Fibroblast of mammary gland (primary cell): ENCODE measurements around the gene CA10.
A peak's percentile ranks its signal among the peaks of the same experiment; 100 is the strongest.

ENCODE experiments used
- DNase-seq: peaks from one replicate; pipeline ENCODE4 v3.0.0-alpha.2; 2010; ENCODE audit warnings: low read depth
- H3K4me3 ChIP-seq: 2 replicates; pipeline ENCODE4 v1.5.1; 2011; ENCODE audit warnings: low read depth, mild to moderate bottlenecking, low read length, moderate library complexity; ENCODE audit not compliant: control insufficient read depth
- TF ChIP-seq, protein P1 (sequence below): conservative IDR thresholded peaks from 2 replicates; pipeline ENCODE4 v1.5.1; 2011; ENCODE audit warnings: low read depth, low read length, inconsistent platforms; ENCODE audit not compliant: control insufficient read depth, insufficient read depth

Gene CA10

DNA sequence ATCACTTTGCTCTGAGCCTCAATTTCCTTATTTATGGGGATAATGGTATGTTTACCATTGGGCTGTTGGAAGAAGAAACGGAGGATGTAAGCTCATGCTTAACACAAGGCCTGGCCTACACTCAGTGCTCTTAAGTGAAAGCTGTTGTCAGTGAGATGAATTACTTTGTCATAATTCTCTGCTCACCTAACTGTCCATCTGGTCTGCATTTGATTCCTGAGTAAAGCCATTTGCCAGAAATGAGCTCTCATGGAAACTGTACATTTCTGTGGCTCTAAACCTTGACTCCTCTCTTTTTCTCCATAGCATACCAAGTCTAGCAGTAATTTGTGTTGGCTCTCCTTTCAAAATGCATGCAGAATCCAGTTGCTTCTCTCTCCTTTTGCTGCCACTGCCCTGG lies 452.4 kb downstream of the CA10 start:
- TF ChIP-seq, protein P1, sequence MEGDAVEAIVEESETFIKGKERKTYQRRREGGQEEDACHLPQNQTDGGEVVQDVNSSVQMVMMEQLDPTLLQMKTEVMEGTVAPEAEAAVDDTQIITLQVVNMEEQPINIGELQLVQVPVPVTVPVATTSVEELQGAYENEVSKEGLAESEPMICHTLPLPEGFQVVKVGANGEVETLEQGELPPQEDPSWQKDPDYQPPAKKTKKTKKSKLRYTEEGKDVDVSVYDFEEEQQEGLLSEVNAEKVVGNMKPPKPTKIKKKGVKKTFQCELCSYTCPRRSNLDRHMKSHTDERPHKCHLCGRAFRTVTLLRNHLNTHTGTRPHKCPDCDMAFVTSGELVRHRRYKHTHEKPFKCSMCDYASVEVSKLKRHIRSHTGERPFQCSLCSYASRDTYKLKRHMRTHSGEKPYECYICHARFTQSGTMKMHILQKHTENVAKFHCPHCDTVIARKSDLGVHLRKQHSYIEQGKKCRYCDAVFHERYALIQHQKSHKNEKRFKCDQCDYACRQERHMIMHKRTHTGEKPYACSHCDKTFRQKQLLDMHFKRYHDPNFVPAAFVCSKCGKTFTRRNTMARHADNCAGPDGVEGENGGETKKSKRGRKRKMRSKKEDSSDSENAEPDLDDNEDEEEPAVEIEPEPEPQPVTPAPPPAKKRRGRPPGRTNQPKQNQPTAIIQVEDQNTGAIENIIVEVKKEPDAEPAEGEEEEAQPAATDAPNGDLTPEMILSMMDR = no peak
- H3K4me3 ChIP-seq = no peak overlapping the region
- no peak for DNase-seq

DNA sequence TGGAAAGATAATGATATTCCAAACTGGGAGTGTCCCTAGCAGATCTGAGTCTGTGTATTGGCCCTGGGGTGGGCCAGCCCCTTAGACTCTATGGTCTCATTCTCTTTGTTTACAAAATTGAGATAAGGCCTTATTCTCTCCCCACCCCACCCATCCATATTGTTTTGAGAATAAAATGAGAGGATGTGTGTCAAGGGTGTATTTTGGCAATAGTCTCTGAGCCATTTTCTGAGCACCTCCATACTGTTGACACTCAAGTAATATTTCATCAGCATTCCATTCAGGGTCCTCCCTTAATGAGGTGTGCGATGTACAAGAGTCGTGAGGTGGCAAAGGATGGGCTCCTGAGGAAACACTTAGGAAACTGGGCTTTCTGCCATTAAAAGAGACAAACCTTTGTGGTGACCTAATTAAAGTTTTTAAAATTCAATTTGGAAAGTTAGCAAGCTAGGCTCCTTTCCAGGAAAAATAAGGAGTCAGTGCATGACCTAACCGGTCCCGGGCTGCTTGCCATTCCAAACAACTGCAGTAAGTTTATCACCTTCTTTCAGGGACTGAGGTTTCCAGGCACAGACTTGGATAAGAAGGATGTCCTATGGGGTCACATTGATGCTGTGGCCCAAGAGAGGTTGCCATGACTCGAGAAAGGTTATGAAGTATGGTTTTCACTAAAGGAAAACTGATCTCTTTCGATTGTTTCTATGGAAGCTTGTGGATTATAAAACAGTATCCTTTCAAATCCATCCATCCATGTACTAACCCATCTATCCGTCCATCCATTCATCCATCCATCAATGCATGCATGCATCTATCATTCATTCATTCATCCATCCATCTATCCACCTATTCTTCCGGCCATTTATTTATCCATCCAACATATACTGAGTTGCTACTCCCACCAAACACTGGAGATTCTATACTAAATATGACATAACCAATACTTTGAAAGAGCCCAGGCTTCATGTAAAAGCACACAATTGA lies 454.9 kb downstream of the CA10 start:
- peak; percentile 63 for DNase-seq
- TF ChIP-seq, protein P1 = no peak
- no peak overlapping the region for H3K4me3 ChIP-seq

DNA sequence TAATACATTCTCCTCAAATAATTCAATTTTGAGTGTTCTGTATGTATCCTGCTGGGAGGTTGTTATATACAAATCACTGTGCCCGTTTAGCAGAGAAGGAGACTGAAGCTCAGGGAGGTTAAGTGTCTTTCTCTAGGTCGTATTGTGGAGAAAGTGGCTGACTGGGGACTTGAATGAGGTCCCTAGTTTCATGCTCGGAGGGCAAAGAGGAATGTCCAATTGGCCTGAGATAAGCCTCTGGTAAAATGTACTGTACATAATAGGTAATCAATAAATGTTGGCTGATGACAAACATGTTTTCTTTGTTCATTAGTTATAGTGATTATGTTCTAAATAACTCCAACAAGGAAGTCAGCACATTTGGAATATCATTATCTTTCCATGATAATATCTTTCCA lies 455.6 kb downstream of the CA10 start:
- H3K4me3 ChIP-seq = no peak overlapping the region
- no peak for DNase-seq
- TF ChIP-seq, protein P1 = no peak

DNA sequence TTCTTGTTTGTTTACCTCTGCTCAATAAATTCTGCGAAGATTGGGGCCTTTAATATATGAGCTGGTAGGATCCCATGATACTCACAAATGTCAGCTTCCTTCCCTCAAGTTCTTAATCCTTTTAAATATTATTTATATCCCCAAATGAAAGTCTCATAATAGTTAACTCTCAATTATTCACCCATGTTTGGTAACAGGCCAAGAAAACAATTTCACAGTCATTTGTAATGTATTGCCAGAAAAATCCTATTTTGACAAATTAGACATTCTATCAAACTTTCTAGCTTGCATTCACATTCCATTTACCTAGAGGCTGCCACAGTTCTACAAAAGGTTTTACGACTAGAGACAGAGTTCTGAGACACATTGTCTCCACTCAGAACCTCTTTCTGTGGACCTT lies 457.0 kb downstream of the CA10 start:
- H3K4me3 ChIP-seq = no peak overlapping the region
- TF ChIP-seq, protein P1 = no peak
- no peak for DNase-seq

DNA sequence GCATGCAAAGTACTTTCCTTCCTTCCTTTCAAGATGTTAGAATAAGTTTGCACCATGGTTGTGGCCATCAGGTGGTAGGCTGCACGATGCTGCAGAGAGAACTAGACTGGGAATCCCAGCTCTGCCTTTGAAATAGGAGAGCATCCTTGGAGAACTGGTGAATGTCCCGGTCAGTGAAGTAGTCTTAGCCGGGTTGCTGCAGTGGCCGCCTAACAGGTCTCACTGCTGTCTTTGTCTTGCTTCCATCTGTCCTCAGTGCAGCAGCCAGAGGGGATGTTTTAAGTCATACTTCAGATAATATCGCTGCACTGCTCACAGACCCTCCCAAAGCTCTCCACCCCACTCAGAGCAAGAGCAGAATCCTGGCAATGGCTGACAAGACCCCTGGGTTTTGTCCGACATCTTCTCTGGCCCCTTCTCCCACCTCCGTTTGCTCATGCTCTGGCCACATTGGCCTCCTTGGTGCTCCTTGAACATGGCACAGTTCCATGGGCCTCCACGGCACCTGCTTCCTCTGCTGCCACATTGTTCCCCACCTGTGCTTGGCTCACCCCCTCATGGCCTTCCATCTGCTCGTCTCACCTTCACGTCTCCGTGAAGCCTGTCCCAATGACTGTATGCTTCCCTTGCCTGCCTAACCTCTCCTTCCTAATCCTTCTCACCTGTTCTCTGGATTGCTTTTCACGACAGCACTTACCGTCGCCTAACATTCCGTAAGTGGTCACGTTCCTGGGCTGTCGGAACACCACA lies 458.3 kb downstream of the CA10 start:
- DNase-seq = no peak
- H3K4me3 ChIP-seq = no peak overlapping the region
- TF ChIP-seq, protein P1 = no peak

DNA sequence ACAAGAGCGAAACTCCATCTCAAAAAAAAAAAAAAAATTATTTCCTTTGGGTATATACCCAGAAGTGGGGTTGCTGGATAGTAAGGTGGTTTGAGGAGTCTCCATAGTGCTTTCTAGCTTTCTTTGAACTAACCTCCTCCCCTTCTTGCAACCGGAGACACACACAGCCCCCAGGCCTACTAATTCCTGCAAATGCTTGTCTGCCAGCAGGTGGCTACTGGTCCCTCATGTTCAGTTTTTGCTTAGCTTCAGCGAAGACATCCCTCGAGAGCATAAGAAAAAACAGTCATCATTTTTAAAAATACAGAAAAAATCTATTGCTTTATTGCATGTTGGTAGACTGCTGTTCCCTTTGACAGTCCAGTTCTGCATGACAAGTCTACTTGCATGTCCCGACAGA lies 459.2 kb downstream of the CA10 start:
- TF ChIP-seq, protein P1 = no peak
- DNase-seq = no peak

More for the DNA sequence above, 459.2 kb downstream of the CA10 start:
- no peak overlapping the region for H3K4me3 ChIP-seq
